WERI-Rb-1 (cell line): ENCODE results near the gene SLC13A2.
A peak's percentile ranks its signal among the peaks of the same experiment; 100 is the strongest.
"Not testable (repeated sequence)": the region's sequence is repeated elsewhere in the genome, so short reads cannot be mapped to it uniquely, and the experiment has no call there.

ENCODE experiments used
- DNase-seq: peaks from one replicate; pipeline ENCODE4 v3.0.0-alpha.2; 2020
- H3K27ac ChIP-seq: fragments of 250-450 bp; sonication (Bioruptor Pico); 2 replicates; pipeline ENCODE4 v1.5.1; 2020; ENCODE audit warnings: mild to moderate bottlenecking, moderate library complexity
- H3K27me3 ChIP-seq: fragments of 250-450 bp; sonication (Bioruptor Pico); 2 replicates; pipeline ENCODE4 v1.5.1; 2021; ENCODE audit warnings: mild to moderate bottlenecking, low read depth, moderate library complexity; ENCODE audit not compliant: insufficient read depth, severe bottlenecking
- H3K36me3 ChIP-seq: fragments of 250-450 bp; sonication (Bioruptor Pico); 2 replicates; pipeline ENCODE4 v1.5.1; 2020; ENCODE audit warnings: mild to moderate bottlenecking, moderate library complexity
- H3K4me3 ChIP-seq: 2 replicates; pipeline ENCODE4 v1.5.1; 2011; ENCODE audit warnings: low read depth, mild to moderate bottlenecking, control low read depth, low read length
- H3K9me3 ChIP-seq: fragments of 250-450 bp; sonication (Bioruptor Pico); 2 replicates; pipeline ENCODE4 v1.5.1; 2021; ENCODE audit warnings: mild to moderate bottlenecking, moderate library complexity; ENCODE audit not compliant: severe bottlenecking
- TF ChIP-seq, protein P1 (sequence below): IDR thresholded peaks from 2 replicates; pipeline ENCODE4 v1.5.1; 2011; ENCODE audit warnings: low read depth, mild to moderate bottlenecking, control low read depth, inconsistent platforms, low read length

Gene SLC13A2, protein sequence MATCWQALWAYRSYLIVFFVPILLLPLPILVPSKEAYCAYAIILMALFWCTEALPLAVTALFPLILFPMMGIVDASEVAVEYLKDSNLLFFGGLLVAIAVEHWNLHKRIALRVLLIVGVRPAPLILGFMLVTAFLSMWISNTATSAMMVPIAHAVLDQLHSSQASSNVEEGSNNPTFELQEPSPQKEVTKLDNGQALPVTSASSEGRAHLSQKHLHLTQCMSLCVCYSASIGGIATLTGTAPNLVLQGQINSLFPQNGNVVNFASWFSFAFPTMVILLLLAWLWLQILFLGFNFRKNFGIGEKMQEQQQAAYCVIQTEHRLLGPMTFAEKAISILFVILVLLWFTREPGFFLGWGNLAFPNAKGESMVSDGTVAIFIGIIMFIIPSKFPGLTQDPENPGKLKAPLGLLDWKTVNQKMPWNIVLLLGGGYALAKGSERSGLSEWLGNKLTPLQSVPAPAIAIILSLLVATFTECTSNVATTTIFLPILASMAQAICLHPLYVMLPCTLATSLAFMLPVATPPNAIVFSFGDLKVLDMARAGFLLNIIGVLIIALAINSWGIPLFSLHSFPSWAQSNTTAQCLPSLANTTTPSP

DNA sequence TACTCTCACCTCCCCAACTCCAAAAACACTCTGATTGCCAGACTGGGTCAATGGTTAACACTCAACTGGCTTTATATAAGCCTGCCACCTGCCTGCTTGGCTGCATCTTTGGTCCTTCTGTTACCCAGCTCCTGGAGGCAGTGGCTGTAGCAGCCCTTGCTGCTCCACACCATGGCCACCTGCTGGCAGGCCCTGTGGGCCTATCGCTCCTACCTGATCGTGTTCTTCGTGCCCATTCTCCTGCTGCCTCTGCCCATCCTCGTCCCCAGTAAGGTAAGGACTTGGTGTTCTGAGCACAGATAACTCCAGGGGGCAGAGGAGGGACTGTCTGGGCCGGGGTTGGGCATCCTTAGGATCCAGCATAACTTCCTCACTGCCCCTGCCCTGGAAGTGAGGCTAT is at the start of gene SLC13A2:
SLC13A2 (plus strand) TSS at position 103 of the 400 bp plus-strand sequence; CDS start at position 172, 69 bp downstream.
- H3K27ac ChIP-seq = no peak within 1 kb of the TSS; the same call in 1 of the 2 replicates

DNA sequence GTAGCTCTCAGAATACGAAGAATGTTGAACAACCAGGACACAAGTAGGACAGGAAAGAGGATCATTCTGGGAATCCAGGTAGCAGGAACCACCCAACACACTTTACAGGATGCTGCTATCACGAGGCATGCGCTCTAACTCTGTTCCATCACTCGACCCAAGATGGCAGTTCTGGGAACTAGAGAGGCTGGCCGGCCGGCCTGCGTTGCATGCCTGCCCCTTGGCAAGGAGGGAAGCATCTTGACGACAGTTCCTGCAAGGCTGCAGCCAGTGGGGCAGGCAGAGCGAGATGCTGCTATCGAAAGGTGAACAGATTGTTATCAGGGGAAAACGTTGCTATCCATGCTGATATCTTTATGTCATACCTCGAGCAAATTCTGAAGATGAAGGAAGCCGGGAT is 48.2 kb upstream of the SLC13A2 start:
- TF ChIP-seq, protein P1, sequence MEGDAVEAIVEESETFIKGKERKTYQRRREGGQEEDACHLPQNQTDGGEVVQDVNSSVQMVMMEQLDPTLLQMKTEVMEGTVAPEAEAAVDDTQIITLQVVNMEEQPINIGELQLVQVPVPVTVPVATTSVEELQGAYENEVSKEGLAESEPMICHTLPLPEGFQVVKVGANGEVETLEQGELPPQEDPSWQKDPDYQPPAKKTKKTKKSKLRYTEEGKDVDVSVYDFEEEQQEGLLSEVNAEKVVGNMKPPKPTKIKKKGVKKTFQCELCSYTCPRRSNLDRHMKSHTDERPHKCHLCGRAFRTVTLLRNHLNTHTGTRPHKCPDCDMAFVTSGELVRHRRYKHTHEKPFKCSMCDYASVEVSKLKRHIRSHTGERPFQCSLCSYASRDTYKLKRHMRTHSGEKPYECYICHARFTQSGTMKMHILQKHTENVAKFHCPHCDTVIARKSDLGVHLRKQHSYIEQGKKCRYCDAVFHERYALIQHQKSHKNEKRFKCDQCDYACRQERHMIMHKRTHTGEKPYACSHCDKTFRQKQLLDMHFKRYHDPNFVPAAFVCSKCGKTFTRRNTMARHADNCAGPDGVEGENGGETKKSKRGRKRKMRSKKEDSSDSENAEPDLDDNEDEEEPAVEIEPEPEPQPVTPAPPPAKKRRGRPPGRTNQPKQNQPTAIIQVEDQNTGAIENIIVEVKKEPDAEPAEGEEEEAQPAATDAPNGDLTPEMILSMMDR = no peak
- H3K4me3 ChIP-seq = no peak overlapping the region
- DNase-seq = no peak
- H3K27ac ChIP-seq = no peak overlapping the region
- no peaks in the 10 kb centered on the region for H3K27me3 ChIP-seq
- peaks cover 4% of the 10 kb centered on the region for H3K9me3 ChIP-seq
- no peaks in the 10 kb centered on the region for H3K36me3 ChIP-seq

More for the DNA sequence above, at the start of gene SLC13A2:
- Histone ChIP-seq H3K36me3 (no peaks in the 10 kb centered on the region), H3K9me3 (no peaks in the 10 kb centered on the region), H3K4me3 (no peak within 1 kb of the TSS), H3K27me3 (no peaks in the 10 kb centered on the region)
- peak; percentile 53 for DNase-seq
- TF ChIP-seq, protein P1 = peak; percentile 66

DNA sequence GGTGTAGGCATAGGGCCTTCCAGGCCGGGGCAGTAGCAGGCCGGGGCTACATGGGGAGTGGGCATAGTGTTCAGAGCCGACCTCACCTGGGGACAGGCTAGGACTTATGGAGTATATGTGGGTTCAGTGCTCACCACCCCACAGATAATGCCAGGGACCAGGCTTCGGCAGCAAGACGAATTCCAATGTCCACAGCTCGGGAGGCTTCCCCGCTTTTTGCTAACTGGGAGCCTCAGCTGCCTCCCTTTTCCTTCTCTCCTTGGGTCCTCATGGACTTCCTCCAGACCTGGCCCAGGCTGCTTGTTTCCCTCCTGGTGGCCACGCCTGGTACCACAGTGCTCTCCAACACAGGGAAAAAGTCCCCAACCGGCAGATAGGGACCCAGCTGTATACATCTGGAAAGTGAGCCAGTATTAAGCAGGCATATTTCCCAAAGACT is 47.3 kb upstream of the SLC13A2 start:
- TF ChIP-seq, protein P1 = peak; percentile 44

DNA sequence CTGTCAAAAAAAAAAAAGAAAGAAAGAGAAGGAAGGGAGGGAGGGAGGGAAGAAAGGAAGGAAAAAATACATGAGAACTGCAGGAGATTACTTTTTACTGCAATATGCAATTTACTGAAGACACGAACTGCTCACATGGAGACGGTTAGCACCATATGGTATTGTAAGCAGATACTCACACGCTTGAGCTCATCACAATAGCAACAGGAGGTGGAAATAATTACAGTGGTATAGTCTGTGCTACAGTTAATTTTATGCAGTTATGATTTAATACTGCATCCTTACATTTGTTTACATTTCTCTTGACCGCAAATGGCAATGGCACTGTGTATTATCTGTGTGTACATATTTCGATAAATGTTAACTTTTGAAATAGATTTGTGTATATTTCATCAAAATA is 46.1 kb upstream of the SLC13A2 start:
- no peak for DNase-seq
- Histone ChIP-seq H3K36me3 (no peaks in the 10 kb centered on the region), H3K27me3 (no peaks in the 10 kb centered on the region), H3K4me3 (no peak overlapping the region), H3K9me3 (peaks cover 4% of the 10 kb centered on the region), H3K27ac (peak overlapping the region; percentile 57)
- TF ChIP-seq, protein P1 = no peak

More for the DNA sequence above, 47.3 kb upstream of the SLC13A2 start:
- Histone ChIP-seq H3K27me3 (no peaks in the 10 kb centered on the region), H3K4me3 (no peak overlapping the region), H3K36me3 (no peaks in the 10 kb centered on the region), H3K9me3 (peaks cover 4% of the 10 kb centered on the region), H3K27ac (no peak overlapping the region)
- DNase-seq = peak; percentile 41

DNA sequence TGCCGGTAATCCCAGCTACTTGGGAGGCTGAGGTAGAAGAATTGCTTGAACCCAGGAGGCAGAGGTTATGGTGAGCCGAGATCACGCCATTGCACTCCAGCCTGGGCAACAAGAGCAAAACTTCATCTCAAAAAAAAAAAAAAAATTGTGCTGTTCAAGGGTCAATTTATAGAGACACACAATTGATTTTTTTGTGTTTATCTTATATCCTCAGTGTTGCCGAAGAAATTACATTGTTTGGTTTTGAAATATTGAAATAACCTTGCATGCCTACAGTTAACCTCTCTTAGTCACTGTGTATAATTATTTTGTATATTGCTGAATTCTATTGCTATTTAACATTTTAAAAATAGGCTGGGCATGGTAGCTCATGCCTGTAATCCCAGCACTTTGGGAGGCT is 45.5 kb upstream of the SLC13A2 start:
- DNase-seq, H3K27me3 ChIP-seq, H3K36me3 ChIP-seq, H3K9me3 ChIP-seq, H3K4me3 ChIP-seq: not testable (repeated sequence)
- peak overlapping the region; percentile 57 for H3K27ac ChIP-seq

DNA sequence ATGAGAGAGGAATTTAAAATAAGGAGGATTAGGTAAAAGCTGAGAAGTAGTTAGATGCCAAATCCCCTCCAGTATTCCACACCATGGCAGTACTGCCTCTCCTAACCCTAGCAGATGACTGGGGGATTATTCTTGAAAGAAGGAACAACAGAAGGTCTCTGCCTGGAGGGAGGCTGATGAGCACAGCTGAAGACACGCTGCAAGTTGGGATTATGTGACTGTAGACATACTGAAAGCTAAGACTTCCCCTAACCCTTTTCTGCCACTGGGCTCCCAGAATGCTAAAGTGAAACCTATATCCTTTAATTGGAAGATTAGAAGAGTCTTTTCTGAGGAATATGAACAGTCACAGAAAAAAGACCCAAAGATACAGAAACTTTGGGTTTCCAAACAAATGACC is 39.7 kb upstream of the SLC13A2 start:
- peak; percentile 86 for DNase-seq
- peak overlapping the region; percentile 64 for H3K27ac ChIP-seq
- no peak overlapping the region for H3K4me3 ChIP-seq
- peaks cover under 1% of the 10 kb centered on the region for H3K9me3 ChIP-seq
- H3K36me3 ChIP-seq = no peaks in the 10 kb centered on the region
- TF ChIP-seq, protein P1 = no peak
- no peaks in the 10 kb centered on the region for H3K27me3 ChIP-seq

DNA sequence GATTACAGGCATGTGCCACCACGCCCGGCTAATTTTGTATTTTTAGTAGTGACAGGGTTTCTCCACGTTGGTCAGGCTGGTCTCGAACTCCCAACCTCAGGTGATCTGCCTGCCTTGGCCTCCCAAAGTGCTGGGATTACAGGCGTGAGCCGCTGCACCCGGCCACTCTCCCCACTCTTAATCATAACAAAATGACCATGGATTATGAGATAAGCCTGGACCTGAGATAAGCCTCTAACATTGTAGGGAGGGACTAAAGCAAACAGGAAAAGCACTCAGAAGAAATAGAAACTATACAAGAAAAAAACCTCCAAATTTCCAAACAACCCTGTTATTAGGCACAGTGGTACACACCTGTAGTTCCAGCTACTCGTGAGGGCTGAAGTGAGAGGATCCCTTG is 39.1 kb upstream of the SLC13A2 start:
- H3K4me3 ChIP-seq, H3K27me3 ChIP-seq, H3K36me3 ChIP-seq, H3K9me3 ChIP-seq: not testable (repeated sequence)
- DNase-seq = peak; percentile 35
- H3K27ac ChIP-seq = peak overlapping the region; percentile 64
